GM23338 (cell line): ENCODE measurements around the gene SLC29A1. TPM values are rescaled to one million over a fixed set of nuclear protein-coding genes. Genes with fewer than 3 reads are reported as not detected.

Experiments used
- ATAC-seq: fragments of 200-7000 bp; cut with Tn5 transposase; 3 replicates; pipeline ENCODE4 v1.9.1; 2020
- DNase-seq: peaks from one replicate; pipeline ENCODE4 v3.0.0-alpha.2; 2015; ENCODE audit warnings: low spot score
- H2AFZ ChIP-seq: fragments of 200-600 bp; sonication (generic); 2 replicates; pipeline ENCODE4 v1.8.0; 2016; ENCODE audit warnings: antibody characterized with exemption, mild to moderate bottlenecking, moderate library complexity
- H3F3A ChIP-seq: fragments of 200-600 bp; sonication (generic); replicated peaks from 2 replicates; pipeline ENCODE4 v1.8.0; 2017; ENCODE audit warnings: antibody characterized with exemption, mixed run types, low read depth
- H3K27ac ChIP-seq: fragments of 200-600 bp; sonication (generic); 2 replicates; pipeline ENCODE4 v1.6.1; 2016; ENCODE audit warnings: low read depth
- H3K27me3 ChIP-seq: fragments of 200-600 bp; sonication (generic); 2 replicates; pipeline ENCODE4 v1.8.0; 2016; ENCODE audit warnings: mild to moderate bottlenecking, mixed run types, moderate library complexity; ENCODE audit not compliant: insufficient read depth
- H3K36me3 ChIP-seq: fragments of 200-600 bp; sonication (generic); 2 replicates; pipeline ENCODE4 v1.8.0; 2016; ENCODE audit warnings: mild to moderate bottlenecking; ENCODE audit not compliant: insufficient read depth
- H3K4me1 ChIP-seq: fragments of 200-600 bp; sonication (generic); 2 replicates; pipeline ENCODE4 v1.8.0; 2016; ENCODE audit warnings: mild to moderate bottlenecking, moderate library complexity; ENCODE audit not compliant: insufficient read depth
- H3K4me2 ChIP-seq: fragments of 200-600 bp; sonication (generic); 2 replicates; pipeline ENCODE4 v1.7.1; 2017; ENCODE audit warnings: mixed run types
- H3K4me3 ChIP-seq: fragments of 200-600 bp; sonication (generic); 2 replicates; pipeline ENCODE4 v1.6.1; 2016; ENCODE audit warnings: mixed run types
- H3K79me2 ChIP-seq: fragments of 200-600 bp; sonication (generic); replicated peaks from 2 replicates; pipeline ENCODE4 v1.8.0; 2017; ENCODE audit warnings: mild to moderate bottlenecking; ENCODE audit not compliant: insufficient read depth
- H3K9me2 ChIP-seq: fragments of 200-600 bp; sonication (generic); 2 replicates; pipeline ENCODE4 v1.8.0; 2017; ENCODE audit not compliant: insufficient read depth
- H4K20me1 ChIP-seq: fragments of 200-600 bp; sonication (generic); replicated peaks from 2 replicates; pipeline ENCODE4 v1.8.0; 2017; ENCODE audit warnings: mild to moderate bottlenecking; ENCODE audit not compliant: insufficient read depth
- H3K27ac Mint-ChIP-seq: 2 replicates; pipeline ENCODE4 v1.8.0; 2020; ENCODE audit warnings: inconsistent platforms, mild to moderate bottlenecking, moderate library complexity, mixed read lengths
- H3K27me3 Mint-ChIP-seq: 3 replicates; pipeline ENCODE4 v1.8.0; 2022; ENCODE audit warnings: low read depth, mild to moderate bottlenecking, moderate library complexity, mixed read lengths, inconsistent platforms; ENCODE audit not compliant: insufficient read depth, poor library complexity
- H3K36me3 Mint-ChIP-seq: 3 replicates; pipeline ENCODE4 v1.8.0; 2021; ENCODE audit warnings: low read depth, mild to moderate bottlenecking, inconsistent platforms, moderate library complexity, mixed read lengths
- H3K4me1 Mint-ChIP-seq: 3 replicates; pipeline ENCODE4 v1.8.0; 2020; ENCODE audit warnings: mild to moderate bottlenecking, inconsistent platforms, mixed read lengths
- H3K4me3 Mint-ChIP-seq: 3 replicates; pipeline ENCODE4 v1.8.0; 2021; ENCODE audit warnings: moderate library complexity, mild to moderate bottlenecking, inconsistent platforms, mixed read lengths
- H3K9me3 Mint-ChIP-seq: 3 replicates; pipeline ENCODE4 v1.8.0; 2020; ENCODE audit warnings: moderate library complexity, mild to moderate bottlenecking, inconsistent platforms, mixed read lengths
- CREB1 ChIP-seq: fragments of 250-450 bp; sonication (Bioruptor Pico); IDR thresholded peaks from 2 replicates; pipeline ENCODE4 v1.5.0; 2020; ENCODE audit warnings: low read depth, mild to moderate bottlenecking, moderate library complexity
- JUNB ChIP-seq: IDR thresholded peaks from one replicate; pipeline ENCODE4 v1.6.1; 2016; ENCODE audit warnings: antibody characterized with exemption; ENCODE audit not compliant: unreplicated experiment
- POLR2AphosphoS5 ChIP-seq: IDR thresholded peaks from 2 replicates; pipeline ENCODE4 v1.6.1; 2016; ENCODE audit warnings: antibody characterized with exemption, low read depth
- STAT1 ChIP-seq: IDR thresholded peaks from one replicate; pipeline ENCODE4 v1.6.1; 2016; ENCODE audit warnings: antibody characterized with exemption; ENCODE audit not compliant: unreplicated experiment
- ZNF114 ChIP-seq: fragments of 250-450 bp; sonication (Bioruptor Pico); IDR thresholded peaks from 2 replicates; pipeline ENCODE4 v1.5.0; 2020; ENCODE audit warnings: mild to moderate bottlenecking, moderate library complexity
- polyA plus RNA-seq: library from polyadenylated mRNA; unstranded; fragments of >200 nt; fragmentation: Nextera tagmentation; extraction: Ambion mirVana; gene quantifications from 2 replicates; pipeline ENCODE4 v1.2.1, GENCODE V29; 2016
- total RNA-seq: library from RNA; depleted of rRNA; stranded (reverse); fragments of >200 nt; shearing (Covaris generic); gene quantifications from 2 replicates; pipeline ENCODE4 v1.2.3, GENCODE V29; 2014
- TF ChIP-seq, protein P1 (sequence below): IDR thresholded peaks from 2 replicates; pipeline ENCODE4 v1.6.1; 2016; ENCODE audit warnings: antibody characterized with exemption

The SLC29A1 gene
- total and polyA plus RNA-seq, 2 experiments from 2014 or later, result 73.1 to 169 TPM

DNA sequence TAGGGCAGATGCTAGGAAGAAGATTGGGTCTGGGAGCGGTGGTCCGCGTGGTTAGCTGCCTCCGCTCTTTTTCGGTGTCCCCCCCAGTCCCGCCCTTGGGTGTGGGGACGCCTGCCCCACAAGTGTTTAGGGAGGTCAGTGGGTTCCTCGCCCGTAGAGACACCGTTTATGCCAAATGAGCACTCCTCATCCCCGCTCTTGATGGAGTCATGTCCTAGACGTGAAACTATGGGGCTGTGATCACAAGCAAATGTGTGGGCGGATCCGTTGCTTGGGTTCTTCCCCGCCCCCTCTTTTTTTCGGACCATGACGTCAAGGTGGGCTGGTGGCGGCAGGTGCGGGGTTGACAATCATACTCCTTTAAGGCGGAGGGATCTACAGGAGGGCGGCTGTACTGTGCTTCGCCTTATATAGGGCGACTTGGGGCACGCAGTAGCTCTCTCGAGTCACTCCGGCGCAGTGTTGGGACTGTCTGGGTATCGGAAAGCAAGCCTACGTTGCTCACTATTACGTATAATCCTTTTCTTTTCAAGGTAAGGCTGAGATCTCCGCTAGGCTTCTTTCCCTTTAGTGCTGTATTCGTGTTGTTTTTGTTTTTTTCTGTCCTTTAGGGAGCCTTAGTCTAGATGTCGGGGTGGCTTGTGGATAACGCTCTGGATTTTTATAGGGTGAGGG, 23.4 kb downstream of the SLC29A1 start, which contains the start of gene HSP90AB1:
Gene HSP90AB1, plus strand, starts transcription at position 439 of the 675 bp plus-strand sequence. CDS start 1,529 bp downstream, outside the sequence.
- TF ChIP-seq, protein P1, sequence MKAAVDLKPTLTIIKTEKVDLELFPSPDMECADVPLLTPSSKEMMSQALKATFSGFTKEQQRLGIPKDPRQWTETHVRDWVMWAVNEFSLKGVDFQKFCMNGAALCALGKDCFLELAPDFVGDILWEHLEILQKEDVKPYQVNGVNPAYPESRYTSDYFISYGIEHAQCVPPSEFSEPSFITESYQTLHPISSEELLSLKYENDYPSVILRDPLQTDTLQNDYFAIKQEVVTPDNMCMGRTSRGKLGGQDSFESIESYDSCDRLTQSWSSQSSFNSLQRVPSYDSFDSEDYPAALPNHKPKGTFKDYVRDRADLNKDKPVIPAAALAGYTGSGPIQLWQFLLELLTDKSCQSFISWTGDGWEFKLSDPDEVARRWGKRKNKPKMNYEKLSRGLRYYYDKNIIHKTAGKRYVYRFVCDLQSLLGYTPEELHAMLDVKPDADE, result peak; percentile 66
- TF ChIP-seq POLR2AphosphoS5, result peak; percentile 100
- TF ChIP-seq ZNF114 (CRISPR knock-in tag), result no peak
- peak; percentile 92 for TF ChIP-seq CREB1 (CRISPR knock-in tag)
- no peak for TF ChIP-seq STAT1
- peaks cover 49% of the 10 kb centered on the region for H3K36me3 Mint-ChIP-seq
- Histone ChIP-seq H3K36me3 (peaks cover 39% of the 10 kb centered on the region), H3K27ac (peak within 1 kb of the TSS; percentile 99), H3F3A (peaks cover 56% of the 10 kb centered on the region), H3K79me2 (peaks cover 53% of the 10 kb centered on the region), H3K4me3 (peak within 1 kb of the TSS; percentile 100), H3K9me2 (no peaks in the 10 kb centered on the region), H3K27me3 (no peaks in the 10 kb centered on the region), H3K4me2 (peak within 1 kb of the TSS; percentile 90), H2AFZ (peak within 1 kb of the TSS; percentile 90), H4K20me1 (peaks cover 47% of the 10 kb centered on the region), H3K4me1 (peaks cover 33% of the 10 kb centered on the region)
- peaks cover 37% of the 10 kb centered on the region for H3K4me1 Mint-ChIP-seq
- peak; percentile 63 for ATAC-seq
- peaks cover 67% of the 10 kb centered on the region for H3K27me3 Mint-ChIP-seq
- H3K4me3 Mint-ChIP-seq, result peak within 1 kb of the TSS; percentile 100
- DNase-seq, result peak; percentile 99
- peaks cover 13% of the 10 kb centered on the region for H3K9me3 Mint-ChIP-seq
- H3K27ac Mint-ChIP-seq, result peak within 1 kb of the TSS; percentile 100

DNA sequence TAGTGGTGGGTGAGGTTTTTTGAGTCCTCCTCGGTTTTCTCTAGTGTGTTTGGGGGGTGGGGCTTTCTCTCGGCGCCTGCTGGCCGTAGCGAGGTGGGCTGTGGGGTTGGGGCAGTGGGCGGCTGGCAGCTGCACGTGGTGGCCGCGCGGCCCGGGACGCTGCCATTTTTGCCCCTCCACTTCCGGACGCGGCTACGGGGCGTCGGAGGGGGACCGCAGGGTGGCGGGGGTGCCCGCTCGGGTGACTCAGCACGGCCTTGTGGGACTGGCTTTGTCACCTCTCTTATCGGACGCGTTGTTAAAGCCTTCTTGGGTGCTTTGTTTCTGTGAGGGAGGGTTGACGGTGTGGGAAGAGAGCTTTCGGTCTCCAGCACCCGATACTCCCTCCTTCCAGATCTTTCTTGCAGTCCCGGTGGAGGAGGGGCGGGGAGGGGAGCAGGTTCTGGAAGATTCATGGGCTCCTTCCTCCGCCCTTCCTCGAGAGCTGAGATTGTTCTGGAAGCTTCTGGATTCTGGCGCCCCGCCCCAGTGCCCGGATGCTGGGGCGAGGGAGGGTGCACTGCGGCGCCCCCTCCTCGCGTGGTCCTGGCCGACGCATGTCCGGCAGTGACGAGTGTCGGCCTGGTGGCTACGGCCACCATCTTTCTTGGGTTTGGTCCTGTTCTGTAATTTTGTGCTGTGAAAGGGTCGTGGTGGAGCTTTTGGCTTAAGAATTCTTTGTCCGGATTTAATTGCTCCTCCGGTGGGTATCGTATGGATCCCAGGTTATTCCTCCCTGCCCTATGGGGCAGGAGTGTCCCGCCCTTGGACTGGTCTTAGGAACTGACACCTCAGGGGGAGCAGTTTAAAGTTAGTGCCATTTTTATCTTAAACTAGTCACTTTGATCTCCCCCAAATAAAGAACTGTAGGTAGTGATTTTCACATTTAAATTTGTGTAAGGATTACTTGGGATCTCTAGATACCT, 24.2 kb downstream of the SLC29A1 start:
- no peak for TF ChIP-seq JUNB
- peak; percentile 5; the same call in 1 of the 2 replicates for TF ChIP-seq POLR2AphosphoS5
- peak; percentile 36; the same call in 1 of the 2 replicates for TF ChIP-seq CREB1 (CRISPR knock-in tag)
- Histone ChIP-seq H3K9me2 (no peaks in the 10 kb centered on the region), H3K4me3 (peak overlapping the region; percentile 100), H2AFZ (no peak overlapping the region), H4K20me1 (peaks cover 52% of the 10 kb centered on the region), H3K36me3 (peaks cover 48% of the 10 kb centered on the region), H3F3A (peaks cover 64% of the 10 kb centered on the region), H3K4me2 (peak overlapping the region; percentile 90), H3K27me3 (no peaks in the 10 kb centered on the region), H3K79me2 (peaks cover 54% of the 10 kb centered on the region), H3K4me1 (peaks cover 33% of the 10 kb centered on the region), H3K27ac (peak overlapping the region; percentile 99)
- ATAC-seq, result peak; percentile 4
- H3K4me3 Mint-ChIP-seq, result peak overlapping the region; percentile 100
- DNase-seq, result peak; percentile 62
- peak overlapping the region; percentile 100 for H3K27ac Mint-ChIP-seq
- peaks cover 42% of the 10 kb centered on the region for H3K4me1 Mint-ChIP-seq
- H3K27me3 Mint-ChIP-seq, result peaks cover 68% of the 10 kb centered on the region
- H3K36me3 Mint-ChIP-seq, result peaks cover 57% of the 10 kb centered on the region
- H3K9me3 Mint-ChIP-seq, result peaks cover 13% of the 10 kb centered on the region
